ENCODE measurements around the gene ZBTB5.

Gene ZBTB5

GRCh38 chr9:37455884-37456647, 9.2 kb downstream of the ZBTB5 start:
- Histone ChIP-seq H3K9me2 (replicated peaks; ENCODE audit: insufficient read depth, low read length) (no peaks in the 10 kb centered on the region), H3K27ac (ENCODE audit: low read depth, low read length) (no peak overlapping the region), H3K4me2 (ENCODE audit: low read depth, low read length, poor library complexity, severe bottlenecking) (no peak overlapping the region), H4K20me1 (ENCODE audit: low read depth, low read length) (peaks cover 16% of the 10 kb centered on the region; the same call in 1 of the 2 replicates), H3K36me3 (ENCODE audit: low read length) (peaks cover 5% of the 10 kb centered on the region; the same call in 1 of the 2 replicates), H3K4me3 (ENCODE audit: insufficient read depth, low read length, poor library complexity, severe bottlenecking) (no peak overlapping the region), H3K9me3 (ENCODE audit: insufficient read depth, low read length) (no peaks in the 10 kb centered on the region), H2AFZ (ENCODE audit: low read depth, low read length, severe bottlenecking) (no peak overlapping the region), H3K9ac (ENCODE audit: low read length) (no peak overlapping the region), H3K27me3 (ENCODE audit: low read length) (no peaks in the 10 kb centered on the region), H3F3A (ENCODE audit: insufficient read depth) (peaks cover 5% of the 10 kb centered on the region; the same call in 1 of the 2 replicates), H3K79me2 (ENCODE audit: insufficient read depth, low read length) (peaks cover 99% of the 10 kb centered on the region)
- no peak for TF ChIP-seq EZH2phosphoT487 (conservative IDR thresholded peaks at IDR 0.05; ENCODE audit: low read length)
- TF ChIP-seq CTCF (IDR thresholded peaks at IDR 0.05; ENCODE audit: insufficient read depth, low read length, poor library complexity, severe bottlenecking): no peak

- Histone ChIP-seq H3K79me2 (ENCODE audit: insufficient read depth, low read length) (peaks cover 99% of the 10 kb centered on the region), H4K20me1 (ENCODE audit: low read depth, low read length) (peaks cover 14% of the 10 kb centered on the region; the same call in 1 of the 2 replicates), H3K27ac (ENCODE audit: low read depth, low read length) (no peak overlapping the region)
Observed at GRCh38 chr9:37454238-37454637, 11.0 kb downstream of the ZBTB5 start.

GRCh38 chr9:37453827-37454226, 11.4 kb downstream of the ZBTB5 start:
- no peak overlapping the region for H3K4me3 ChIP-seq (ENCODE audit: insufficient read depth, low read length, poor library complexity, severe bottlenecking)
- H2AFZ ChIP-seq (ENCODE audit: low read depth, low read length, severe bottlenecking): no peak overlapping the region
- H3K27me3 ChIP-seq (ENCODE audit: low read length): no peaks in the 10 kb centered on the region
- H3K9ac ChIP-seq (ENCODE audit: low read length): no peak overlapping the region
- peaks cover 5% of the 10 kb centered on the region; the same call in 1 of the 2 replicates for H3F3A ChIP-seq (ENCODE audit: insufficient read depth)
- no peaks in the 10 kb centered on the region for H3K9me3 ChIP-seq (ENCODE audit: insufficient read depth, low read length)
- H4K20me1 ChIP-seq (ENCODE audit: low read depth, low read length): peaks cover 14% of the 10 kb centered on the region; the same call in 1 of the 2 replicates
- TF ChIP-seq CTCF (IDR thresholded peaks at IDR 0.05; ENCODE audit: insufficient read depth, low read length, poor library complexity, severe bottlenecking): no peak
- no peak for TF ChIP-seq EZH2phosphoT487 (conservative IDR thresholded peaks at IDR 0.05; ENCODE audit: low read length)
- no peaks in the 10 kb centered on the region for H3K9me2 ChIP-seq (replicated peaks; ENCODE audit: insufficient read depth, low read length)
- H3K4me2 ChIP-seq (ENCODE audit: low read depth, low read length, poor library complexity, severe bottlenecking): no peak overlapping the region
- peaks cover 4% of the 10 kb centered on the region; the same call in 1 of the 2 replicates for H3K36me3 ChIP-seq (ENCODE audit: low read length)
- peaks cover 96% of the 10 kb centered on the region for H3K79me2 ChIP-seq (ENCODE audit: insufficient read depth, low read length)
- H3K27ac ChIP-seq (ENCODE audit: low read depth, low read length): no peak overlapping the region

More at GRCh38 chr9:37454238-37454637, 11.0 kb downstream of the ZBTB5 start:
- Histone ChIP-seq H3K9me2 (replicated peaks; ENCODE audit: insufficient read depth, low read length) (no peaks in the 10 kb centered on the region), H3K27me3 (ENCODE audit: low read length) (no peaks in the 10 kb centered on the region), H2AFZ (ENCODE audit: low read depth, low read length, severe bottlenecking) (no peak overlapping the region), H3K4me3 (ENCODE audit: insufficient read depth, low read length, poor library complexity, severe bottlenecking) (no peak overlapping the region), H3K36me3 (ENCODE audit: low read length) (peaks cover 5% of the 10 kb centered on the region; the same call in 1 of the 2 replicates), H3K9me3 (ENCODE audit: insufficient read depth, low read length) (no peaks in the 10 kb centered on the region), H3K4me2 (ENCODE audit: low read depth, low read length, poor library complexity, severe bottlenecking) (no peak overlapping the region), H3K9ac (ENCODE audit: low read length) (no peak overlapping the region), H3F3A (ENCODE audit: insufficient read depth) (peaks cover 5% of the 10 kb centered on the region; the same call in 1 of the 2 replicates)
- no peak for TF ChIP-seq EZH2phosphoT487 (conservative IDR thresholded peaks at IDR 0.05; ENCODE audit: low read length)
- TF ChIP-seq CTCF (IDR thresholded peaks at IDR 0.05; ENCODE audit: insufficient read depth, low read length, poor library complexity, severe bottlenecking): no peak
